RWPE2 (cell line): ENCODE data around the gene GATD1.

Source experiments
- ATAC-seq: fragments of 200-7000 bp; cut with Tn5 transposase; 3 replicates; pipeline ENCODE4 v1.9.1; 2021; ENCODE audit warnings: low read depth
- DNase-seq: peaks from one replicate; pipeline ENCODE4 v3.0.0-alpha.2; 2020; ENCODE audit warnings: low spot score
- H3K27ac ChIP-seq: fragments of 450-650 bp; 2 replicates; pipeline ENCODE4 v1.5.1; 2017; ENCODE audit warnings: mild to moderate bottlenecking; ENCODE audit not compliant: poor library complexity, severe bottlenecking
- H3K27me3 ChIP-seq: fragments of 250-450 bp; sonication (Bioruptor Pico); 2 replicates; pipeline ENCODE4 v1.5.1; 2021; ENCODE audit warnings: mild to moderate bottlenecking, moderate library complexity; ENCODE audit not compliant: insufficient read depth, poor library complexity, severe bottlenecking
- H3K36me3 ChIP-seq: fragments of 250-450 bp; sonication (Bioruptor Pico); 2 replicates; pipeline ENCODE4 v1.5.1; 2020; ENCODE audit warnings: low read depth, mild to moderate bottlenecking, moderate library complexity
- H3K4me1 ChIP-seq: fragments of 250-450 bp; sonication (Bioruptor Pico); 2 replicates; pipeline ENCODE4 v1.5.1; 2021; ENCODE audit warnings: mild to moderate bottlenecking, moderate library complexity; ENCODE audit not compliant: insufficient read depth, poor library complexity, severe bottlenecking
- H3K4me3 ChIP-seq: fragments of 250-450 bp; sonication (Bioruptor Pico); 2 replicates; pipeline ENCODE4 v1.5.1; 2021; ENCODE audit warnings: mild to moderate bottlenecking, moderate library complexity; ENCODE audit not compliant: severe bottlenecking
- H3K9me3 ChIP-seq: fragments of 250-450 bp; sonication (Bioruptor Pico); 2 replicates; pipeline ENCODE4 v1.5.1; 2021; ENCODE audit warnings: mild to moderate bottlenecking, moderate library complexity; ENCODE audit not compliant: severe bottlenecking
- CTCF ChIP-seq: fragments of 450-650 bp; IDR thresholded peaks from one replicate; pipeline ENCODE4 v1.5.1; 2017; ENCODE audit warnings: mild to moderate bottlenecking, moderate library complexity; ENCODE audit not compliant: poor library complexity, severe bottlenecking

The GATD1 gene

GRCh38 chr11:789943-790342 is 12.7 kb upstream of the GATD1 start, which contains the start of gene CEND1:
Gene CEND1, minus strand, starts transcription at chr11:790090. Its CDS starts 1,514 bp downstream, at chr11:788576.
- H3K4me3 ChIP-seq: no peak within 1 kb of the TSS
- H3K9me3 ChIP-seq: no peaks in the 10 kb centered on the region
- no peak within 1 kb of the TSS for H3K27ac ChIP-seq
- peaks cover 9% of the 10 kb centered on the region for H3K27me3 ChIP-seq
- H3K4me1 ChIP-seq: no peaks in the 10 kb centered on the region
- H3K36me3 ChIP-seq: peaks cover 7% of the 10 kb centered on the region; the same call in 1 of the 2 replicates
- DNase-seq: no peak
- TF ChIP-seq CTCF: no peak
- no peak for ATAC-seq

GRCh38 chr11:788953-789940 is 12.0 kb upstream of the GATD1 start:
- H3K4me3 ChIP-seq: no peak overlapping the region
- DNase-seq (no peak), ATAC-seq (no peak)
- H3K4me1 ChIP-seq: no peaks in the 10 kb centered on the region
- H3K27ac ChIP-seq: no peak overlapping the region
- peaks cover 7% of the 10 kb centered on the region; the same call in 1 of the 2 replicates for H3K36me3 ChIP-seq
- H3K9me3 ChIP-seq: no peaks in the 10 kb centered on the region
- peaks cover 9% of the 10 kb centered on the region for H3K27me3 ChIP-seq
- TF ChIP-seq CTCF: no peak

- no peak for DNase-seq
- TF ChIP-seq CTCF: no peak
- ATAC-seq: no peak
- H3K4me3 ChIP-seq: no peak overlapping the region
- peaks cover 9% of the 10 kb centered on the region for H3K27me3 ChIP-seq
- H3K9me3 ChIP-seq: no peaks in the 10 kb centered on the region
- no peak overlapping the region for H3K27ac ChIP-seq
- peaks cover 6% of the 10 kb centered on the region for H3K4me1 ChIP-seq
- no peaks in the 10 kb centered on the region for H3K36me3 ChIP-seq
Observed at GRCh38 chr11:788009-788640, 10.8 kb upstream of the GATD1 start.

GRCh38 chr11:787084-787675 is 9.9 kb upstream of the GATD1 start:
- H3K27me3 ChIP-seq: peaks cover 9% of the 10 kb centered on the region
- no peak for ATAC-seq

More at GRCh38 chr11:787084-787675, 9.9 kb upstream of the GATD1 start:
- no peak overlapping the region for H3K27ac ChIP-seq
- TF ChIP-seq CTCF: no peak
- DNase-seq: no peak
- no peaks in the 10 kb centered on the region for H3K36me3 ChIP-seq
- peaks cover 6% of the 10 kb centered on the region for H3K4me1 ChIP-seq
- no peaks in the 10 kb centered on the region for H3K9me3 ChIP-seq
- H3K4me3 ChIP-seq: no peak overlapping the region
